ENCODE data around the gene ZNF773.

- TF ChIP-seq CTCF (IDR thresholded peaks at IDR 0.05) (no peak), POLR2A (IDR thresholded peaks at IDR 0.05) (no peak)
These were observed 26.1 kb upstream of the ZNF773 start for GRCh38 chr19:57473646-57474045.

Data from prostate gland (tissue), 2 donors.